ENCODE measurements around the gene ZNF254. TPM values are rescaled to one million over a fixed set of nuclear protein-coding genes. Genes with fewer than 3 reads are reported as not detected.

The ZNF254 gene
- total and polyA plus RNA-seq, 10 of the 15 experiments (the other 5 are each of a cell fraction or from before 2014, with no cell fraction given): 1.5 to 15.7 (median 8.5) TPM

- Histone ChIP-seq H4K20me1 (ENCODE audit: control insufficient read depth, insufficient read depth) (no peaks in the 10 kb centered on the region), H3K27ac (ENCODE audit: control insufficient read depth, insufficient read depth) (no peak overlapping the region), H3K4me3 (no peak overlapping the region), H3K4me2 (ENCODE audit: control insufficient read depth, insufficient read depth) (no peak overlapping the region), H3K27me3 (replicated peaks in 1 of 2; ENCODE audit: control insufficient read depth in 2 of 2, insufficient read depth in 2 of 2, low read length in 1 of 2) (no peaks in the 10 kb centered on the region), H3K9me3 (replicated peaks; ENCODE audit: control insufficient read depth, insufficient read depth, low read length) (no peaks in the 10 kb centered on the region), H3K9ac (ENCODE audit: control insufficient read depth, insufficient read depth, low read length) (no peak overlapping the region), H3K36me3 (ENCODE audit: control insufficient read depth in 2 of 2, insufficient read depth in 2 of 2, low read length in 1 of 2) (peaks cover 0 to 3% of the 10 kb centered on the region in 2 experiments; a peak in 1 of 4 replicates), H2AFZ (ENCODE audit: control insufficient read depth, low read depth, low read length) (no peak overlapping the region), H3K4me1 (ENCODE audit: control insufficient read depth, insufficient read depth, low read length) (no peaks in the 10 kb centered on the region), H3K79me2 (ENCODE audit: control insufficient read depth, insufficient read depth, low read length) (no peaks in the 10 kb centered on the region)
- in situ Hi-C loops (cut with MboI): no loop called here
- no peak for ATAC-seq
- intact Hi-C loops (cut with micrococcal nuclease; ENCODE audit: unreplicated experiment): no loop called here
- SMC1A ChIA-PET (ENCODE audit: uncharacterized antibody, unreplicated experiment): no interaction called here
- DNase-seq (ENCODE audit: low read depth, low spot score): no peak
- POLR2A ChIA-PET: no interaction called here
- no peak for FAIRE-seq
- RAD21 ChIA-PET (ENCODE audit: unreplicated experiment): no interaction called here
- no TSS peak for BruUV-seq (replicated peaks)
- CTCF ChIA-PET: no interaction called here
- WGBS (ENCODE audit: insufficient coverage, insufficient replicate concordance, low lambda C conversion rate, missing lambda C conversion rate): 61% methylated on average over 1 of the region's 1 CpG
- TF ChIP-seq USF2 (IDR thresholded peaks at IDR 0.05; ENCODE audit: borderline replicate concordance, low read depth, low read length) (no peak), STAT3 (IDR thresholded peaks at IDR 0.05; ENCODE audit: low read depth, low read length) (no peak), POU2F2 (IDR thresholded peaks at IDR 0.05; ENCODE audit: borderline replicate concordance, low read depth, low read length) (no peak), HDAC2 (IDR thresholded peaks at IDR 0.05) (no peak), PAX8 (IDR thresholded peaks at IDR 0.05) (no peak), SKIL (IDR thresholded peaks at IDR 0.05; ENCODE audit: low read depth, poor library complexity, severe bottlenecking) (no peak), USF1 (IDR thresholded peaks at IDR 0.05; ENCODE audit: borderline replicate concordance, extremely low read length, insufficient read depth, low read depth, low read length) (no peak), PBX3 (IDR thresholded peaks at IDR 0.05; ENCODE audit: insufficient replicate concordance, low read depth, low read length) (no peak), CTCF (IDR thresholded peaks at IDR 0.05 in 2 of 3, conservative IDR thresholded peaks at IDR 0.05 in 1 of 3; ENCODE audit: control insufficient read depth in 2 of 3, extremely low read depth in 1 of 3, insufficient read depth in 1 of 3, low read depth in 3 of 3, low read length in 3 of 3) (no peak), POLR2A (IDR thresholded peaks at IDR 0.05; ENCODE audit: low read depth, low read length) (no peak), TARDBP (IDR thresholded peaks at IDR 0.05; ENCODE audit: borderline replicate concordance) (no peak), MEF2A (IDR thresholded peaks at IDR 0.05; ENCODE audit: insufficient read depth, low read depth, low read length) (no peak), ZSCAN29 (IDR thresholded peaks at IDR 0.05) (no peak), SP1 (IDR thresholded peaks at IDR 0.05; ENCODE audit: low read depth, low read length) (no peak)
Measured at GRCh38 chr19:24064175-24064574, 22.8 kb upstream of the ZNF254 start.
